AG04449 (cell line): Measurements from ENCODE around the gene MBNL2.

Experiments used
- CTCF ChIA-PET: fragments of 350-600 bp; formaldehyde crosslinking; extraction: SDS; loops from one replicate; lab custom pipeline; 2021; ENCODE audit warnings: antibody characterized with exemption; lab: Yijun Ruan, JAX
- POLR2A ChIA-PET: fragments of 400-600, 350-600 bp; formaldehyde crosslinking; extraction: SDS; loops from one replicate; lab custom pipeline; 2020; ENCODE audit warnings: antibody characterized with exemption, inconsistent platforms; lab: Yijun Ruan, JAX
- DNase-seq: peaks from one replicate; pipeline ENCODE4 v3.0.0-alpha.2; 2010; ENCODE audit warnings: low read depth, low spot score
- H3K4me3 ChIP-seq: 2 replicates; pipeline ENCODE4 v1.5.1; 2011; ENCODE audit warnings: low read depth, mild to moderate bottlenecking, control low read depth, low read length
- CTCF ChIP-seq: IDR thresholded peaks from one replicate; pipeline ENCODE4 v1.5.1; 2011; ENCODE audit warnings: mild to moderate bottlenecking, moderate library complexity, low read length, control low read depth, inconsistent platforms; ENCODE audit not compliant: insufficient read depth; ENCODE audit errors: missing control alignments

The MBNL2 gene

GRCh38 chr13:97272526-97272925 lies 50.4 kb downstream of the MBNL2 start:
- no peak for TF ChIP-seq CTCF
- DNase-seq: no peak
- ChIA-PET POLR2A (no interaction called here), CTCF (interaction anchor here (2.0 to 2.1 kb wide), 2 partner anchors 87 to 163 kb away, joined by 7 to 10 read pairs; no protein-coding TSS in a partner anchor)
- no peak overlapping the region for H3K4me3 ChIP-seq

- POLR2A ChIA-PET: interaction anchor here (0.6 kb wide), 1 partner anchor 86 kb away, joined by 3 read pairs; no protein-coding TSS in a partner anchor
- DNase-seq: no peak
- CTCF ChIA-PET: interaction anchor here (0.6 to 2.1 kb wide), 6 partner anchors 11 to 164 kb away, joined by 3 to 10 read pairs (median 4); no protein-coding TSS in a partner anchor
- no peak for TF ChIP-seq CTCF
- no peak overlapping the region for H3K4me3 ChIP-seq
Measured at GRCh38 chr13:97273341-97273831, 51.3 kb downstream of the MBNL2 start.

- CTCF ChIA-PET: no interaction called here
- no peak overlapping the region; the same call in 1 of the 2 replicates for H3K4me3 ChIP-seq
Measured at GRCh38 chr13:97274829-97275649, 52.9 kb downstream of the MBNL2 start.

GRCh38 chr13:97275776-97276501 lies 53.8 kb downstream of the MBNL2 start:
- POLR2A ChIA-PET: interaction anchor here (0.7 to 1.0 kb wide), 3 partner anchors 18 to 52 kb away, joined by 3 to 7 read pairs (median 4); no protein-coding TSS in a partner anchor
- CTCF ChIA-PET: interaction anchor here (1.4 kb wide), 1 partner anchor 18 kb away, joined by 4 read pairs; no protein-coding TSS in a partner anchor

More at GRCh38 chr13:97274829-97275649, 52.9 kb downstream of the MBNL2 start:
- POLR2A ChIA-PET: interaction anchor here (1.0 kb wide), 2 partner anchors 47 to 51 kb away, joined by 3 to 7 read pairs; no protein-coding TSS in a partner anchor
- no peak for TF ChIP-seq CTCF
- DNase-seq: no peak

GRCh38 chr13:97276862-97277269 lies 54.7 kb downstream of the MBNL2 start:
- DNase-seq: no peak
- POLR2A ChIA-PET: no interaction called here
- CTCF ChIA-PET: interaction anchor here (0.8 to 1.4 kb wide), 6 partner anchors 17 to 167 kb away, joined by 3 to 4 read pairs (median 4); no protein-coding TSS in a partner anchor
- H3K4me3 ChIP-seq: no peak overlapping the region
- no peak for TF ChIP-seq CTCF

More at GRCh38 chr13:97275776-97276501, 53.8 kb downstream of the MBNL2 start:
- TF ChIP-seq CTCF: no peak
- no peak overlapping the region for H3K4me3 ChIP-seq
- DNase-seq: no peak
